H9 (cell line): ENCODE results near the gene PABPN1. TPM values are rescaled to one million over a fixed set of nuclear protein-coding genes. Genes with fewer than 3 reads are reported as not detected.
"Not testable (repeated sequence)": the region's sequence is repeated elsewhere in the genome, so short reads cannot be mapped to it uniquely, and the experiment has no call there.

Source experiments
- DNase-seq: peaks from one replicate; pipeline ENCODE4 v3.0.0-alpha.2; 2017
- H2AFZ ChIP-seq: one replicate; pipeline ENCODE4 v1.6.1; 2013; ENCODE audit warnings: mild to moderate bottlenecking, low read length, control low read depth, moderate library complexity
- H2AK5ac ChIP-seq: 2 replicates; pipeline ENCODE4 v1.6.1; 2013; ENCODE audit warnings: low read length, control low read depth, mixed read lengths; ENCODE audit not compliant: insufficient read length
- H2BK120ac ChIP-seq: one replicate; pipeline ENCODE4 v1.6.1; 2013; ENCODE audit warnings: low read depth, mild to moderate bottlenecking, low read length, control low read depth, inconsistent platforms; ENCODE audit not compliant: poor library complexity, severe bottlenecking
- H2BK12ac ChIP-seq: 2 replicates; pipeline ENCODE4 v1.6.1; 2013; ENCODE audit warnings: low read length, control low read depth, mixed read lengths, low read depth; ENCODE audit not compliant: insufficient read length
- H2BK15ac ChIP-seq: 2 replicates; pipeline ENCODE4 v1.6.1; 2013; ENCODE audit warnings: low read depth, low read length, control low read depth
- H2BK20ac ChIP-seq: one replicate; pipeline ENCODE4 v1.6.1; 2013; ENCODE audit warnings: low read depth, mild to moderate bottlenecking, low read length, control low read depth, inconsistent platforms; ENCODE audit not compliant: poor library complexity, severe bottlenecking
- H2BK5ac ChIP-seq: 2 replicates; pipeline ENCODE4 v1.6.1; 2013; ENCODE audit warnings: low read length, control low read depth, mixed read lengths; ENCODE audit not compliant: insufficient read length
- H3K14ac ChIP-seq: 2 replicates; pipeline ENCODE4 v1.6.1; 2013; ENCODE audit warnings: low read length, control low read depth; ENCODE audit not compliant: insufficient read depth
- H3K18ac ChIP-seq: 2 replicates; pipeline ENCODE4 v1.6.1; 2013; ENCODE audit warnings: low read depth, mild to moderate bottlenecking, mixed read lengths, low read length, control low read depth; ENCODE audit not compliant: insufficient read length
- H3K23ac ChIP-seq: 2 replicates; pipeline ENCODE4 v1.6.1; 2013; ENCODE audit warnings: low read length, control low read depth, mixed read lengths, low read depth; ENCODE audit not compliant: insufficient read length
- H3K23me2 ChIP-seq: 2 replicates; pipeline ENCODE4 v1.6.1; 2013; ENCODE audit warnings: low read depth, mild to moderate bottlenecking, mixed read lengths, low read length, control low read depth; ENCODE audit not compliant: insufficient read length, poor library complexity, severe bottlenecking
- H3K27ac ChIP-seq: 2 replicates; pipeline ENCODE4 v1.5.1; 2013; ENCODE audit warnings: low read length, control low read depth, mixed read lengths, low read depth; ENCODE audit not compliant: insufficient read length
- H3K27me3 ChIP-seq: 2 replicates; pipeline ENCODE4 v1.6.1; 2013; ENCODE audit warnings: low read length, control low read depth, inconsistent platforms; ENCODE audit not compliant: insufficient read depth
- H3K4ac ChIP-seq: 2 replicates; pipeline ENCODE4 v1.6.1; 2013; ENCODE audit warnings: low read depth, mild to moderate bottlenecking, control low read depth, inconsistent platforms, low read length, moderate library complexity
- H3K4me1 ChIP-seq: 2 replicates; pipeline ENCODE4 v1.6.1; 2013; ENCODE audit warnings: low read length, control low read depth, inconsistent platforms; ENCODE audit not compliant: insufficient read depth
- H3K4me2 ChIP-seq: 2 replicates; pipeline ENCODE4 v1.6.1; 2013; ENCODE audit warnings: low read length, control low read depth, mixed read lengths; ENCODE audit not compliant: insufficient read length, insufficient read depth
- H3K56ac ChIP-seq: 2 replicates; pipeline ENCODE4 v1.6.1; 2013; ENCODE audit warnings: low read depth, mild to moderate bottlenecking, mixed read lengths, low read length, control low read depth; ENCODE audit not compliant: insufficient read length
- H3K79me1 ChIP-seq: 2 replicates; pipeline ENCODE4 v1.6.1; 2013; ENCODE audit warnings: low read depth, mild to moderate bottlenecking, moderate library complexity, low read length, control low read depth, inconsistent platforms; ENCODE audit not compliant: insufficient read depth, poor library complexity, severe bottlenecking
- H3K79me2 ChIP-seq: 2 replicates; pipeline ENCODE4 v1.6.1; 2013; ENCODE audit warnings: low read length, control low read depth, inconsistent platforms; ENCODE audit not compliant: insufficient read depth
- H3K9ac ChIP-seq: 2 replicates; pipeline ENCODE4 v1.6.1; 2013; ENCODE audit warnings: low read length, control low read depth, mixed read lengths; ENCODE audit not compliant: insufficient read length; ENCODE audit errors: extremely low read depth
- H3K9me3 ChIP-seq: one replicate; pipeline ENCODE4 v1.6.1; 2013; ENCODE audit warnings: low read depth, low read length, inconsistent platforms; ENCODE audit not compliant: control insufficient read depth
- H3T11ph ChIP-seq: one replicate; pipeline ENCODE4 v1.6.1; 2013; ENCODE audit warnings: mild to moderate bottlenecking, low read length, control low read depth, inconsistent platforms
- H4K20me1 ChIP-seq: one replicate; pipeline ENCODE4 v1.6.1; 2013; ENCODE audit not compliant: control insufficient read depth, insufficient read length, insufficient read depth
- H4K5ac ChIP-seq: 2 replicates; pipeline ENCODE4 v1.6.1; 2013; ENCODE audit warnings: low read depth, mild to moderate bottlenecking, mixed read lengths, low read length, control low read depth; ENCODE audit not compliant: insufficient read length
- H4K8ac ChIP-seq: replicated peaks from 2 replicates; pipeline ENCODE4 v1.6.1; 2013; ENCODE audit warnings: low read length, control low read depth, mixed read lengths, low read depth; ENCODE audit not compliant: insufficient read length
- H4K91ac ChIP-seq: 2 replicates; pipeline ENCODE4 v1.6.1; 2013; ENCODE audit warnings: low read depth, mild to moderate bottlenecking, moderate library complexity, mixed read lengths, low read length, control low read depth; ENCODE audit not compliant: insufficient read length
- H3K27ac Mint-ChIP-seq, 3 experiments: 2 replicates in 2 of 3; 3 replicates in 1 of 3; pipeline ENCODE4 v1.8.0; 2020 to 2021; ENCODE audit warnings: mixed read lengths in 3 of 3, mild to moderate bottlenecking in 1 of 3, moderate library complexity in 1 of 3
- H3K27me3 Mint-ChIP-seq: 2 replicates; pipeline ENCODE4 v1.8.0; 2021; ENCODE audit warnings: low read depth, mild to moderate bottlenecking, moderate library complexity, mixed read lengths
- H3K36me3 Mint-ChIP-seq, 3 experiments: 2 replicates in 2 of 3; 3 replicates in 1 of 3; pipeline ENCODE4 v1.8.0; 2020 to 2021; ENCODE audit warnings: low read depth in 3 of 3, mixed read lengths in 3 of 3; ENCODE audit not compliant: insufficient read depth in 1 of 3
- H3K4me1 Mint-ChIP-seq, 2 experiments: 2 replicates each; pipeline ENCODE4 v1.8.0; 2020; ENCODE audit warnings: mixed read lengths in 2 of 2
- H3K4me3 Mint-ChIP-seq, 2 experiments: 2 replicates in 1 of 2; 3 replicates in 1 of 2; pipeline ENCODE4 v1.8.0; 2020 to 2021; ENCODE audit warnings: mild to moderate bottlenecking in 2 of 2, mixed read lengths in 2 of 2, moderate library complexity in 1 of 2
- H3K9me3 Mint-ChIP-seq, 2 experiments: 2 replicates in 1 of 2; 3 replicates in 1 of 2; pipeline ENCODE4 v1.8.0; 2020; ENCODE audit warnings: mild to moderate bottlenecking in 2 of 2, mixed read lengths in 2 of 2, moderate library complexity in 1 of 2
- WGBS: extraction: QIAGEN DNeasy Blood & Tissue Kit; methylation state at CpG from one replicate; pipeline ENCODE4 v1.1.7; 2013; ENCODE audit warnings: missing lambda C conversion rate, low lambda C conversion rate, mixed read lengths; ENCODE audit not compliant: insufficient read length; ENCODE audit errors: extremely low coverage; 5-methylcytosine and 5-hydroxymethylcytosine counted together
- total RNA-seq: library from RNA; stranded (reverse); gene quantifications from 2 replicates; pipeline ENCODE4 v1.2.1, GENCODE V29; 2021
- TF ChIP-seq, protein P1 (sequence below): fragments of 200-600 bp; sonication (generic); conservative IDR thresholded peaks from 3 replicates; pipeline ENCODE4 v1.8.0; 2021; ENCODE audit warnings: antibody characterized with exemption, mild to moderate bottlenecking

The PABPN1 gene
- total RNA-seq, 1 experiment from 2014 or later = 333 TPM

GRCh38 chr14:23277189-23277588, 44.1 kb upstream of the PABPN1 start:
- Mint-ChIP-seq H3K27me3 (peaks cover 93% of the 10 kb centered on the region), H3K4me1 (peaks cover 16 to 18% of the 10 kb centered on the region in 2 experiments), H3K4me3 (no peak overlapping the region), H3K36me3 (peaks cover 0 to 3% (median 0%) of the 10 kb centered on the region in 3 experiments; a peak in 4 of 7 replicates), H3K27ac (no peak overlapping the region), H3K9me3 (no peaks in the 10 kb centered on the region)
- Histone ChIP-seq H3K18ac (no peak overlapping the region), H3K9ac (no peak overlapping the region), H2BK12ac (no peak overlapping the region), H3K56ac (no peak overlapping the region), H3T11ph (no peak overlapping the region), H3K23ac (no peak overlapping the region), H3K23me2 (no peaks in the 10 kb centered on the region), H3K27me3 (peaks cover 2% of the 10 kb centered on the region; the same call in 1 of the 2 replicates), H4K8ac (no peak overlapping the region), H2BK15ac (no peak overlapping the region), H2AK5ac (no peak overlapping the region), H2BK20ac (no peak overlapping the region), H2AFZ (no peak overlapping the region), H3K9me3 (no peaks in the 10 kb centered on the region), H3K79me1 (no peaks in the 10 kb centered on the region), H3K27ac (no peak overlapping the region), H4K20me1 (no peaks in the 10 kb centered on the region), H2BK120ac (no peak overlapping the region), H3K4ac (no peak overlapping the region), H3K79me2 (no peaks in the 10 kb centered on the region), H4K91ac (no peak overlapping the region), H3K4me1 (peaks cover 8% of the 10 kb centered on the region; the same call in 1 of the 2 replicates), H3K14ac (no peak overlapping the region), H2BK5ac (no peak overlapping the region), H3K4me2 (no peak overlapping the region), H4K5ac (no peak overlapping the region)
- no CpG with 5 or more reads among the region's 3 CpGs for WGBS
- TF ChIP-seq, protein P1, sequence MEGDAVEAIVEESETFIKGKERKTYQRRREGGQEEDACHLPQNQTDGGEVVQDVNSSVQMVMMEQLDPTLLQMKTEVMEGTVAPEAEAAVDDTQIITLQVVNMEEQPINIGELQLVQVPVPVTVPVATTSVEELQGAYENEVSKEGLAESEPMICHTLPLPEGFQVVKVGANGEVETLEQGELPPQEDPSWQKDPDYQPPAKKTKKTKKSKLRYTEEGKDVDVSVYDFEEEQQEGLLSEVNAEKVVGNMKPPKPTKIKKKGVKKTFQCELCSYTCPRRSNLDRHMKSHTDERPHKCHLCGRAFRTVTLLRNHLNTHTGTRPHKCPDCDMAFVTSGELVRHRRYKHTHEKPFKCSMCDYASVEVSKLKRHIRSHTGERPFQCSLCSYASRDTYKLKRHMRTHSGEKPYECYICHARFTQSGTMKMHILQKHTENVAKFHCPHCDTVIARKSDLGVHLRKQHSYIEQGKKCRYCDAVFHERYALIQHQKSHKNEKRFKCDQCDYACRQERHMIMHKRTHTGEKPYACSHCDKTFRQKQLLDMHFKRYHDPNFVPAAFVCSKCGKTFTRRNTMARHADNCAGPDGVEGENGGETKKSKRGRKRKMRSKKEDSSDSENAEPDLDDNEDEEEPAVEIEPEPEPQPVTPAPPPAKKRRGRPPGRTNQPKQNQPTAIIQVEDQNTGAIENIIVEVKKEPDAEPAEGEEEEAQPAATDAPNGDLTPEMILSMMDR = no peak
- DNase-seq = no peak

DNA sequence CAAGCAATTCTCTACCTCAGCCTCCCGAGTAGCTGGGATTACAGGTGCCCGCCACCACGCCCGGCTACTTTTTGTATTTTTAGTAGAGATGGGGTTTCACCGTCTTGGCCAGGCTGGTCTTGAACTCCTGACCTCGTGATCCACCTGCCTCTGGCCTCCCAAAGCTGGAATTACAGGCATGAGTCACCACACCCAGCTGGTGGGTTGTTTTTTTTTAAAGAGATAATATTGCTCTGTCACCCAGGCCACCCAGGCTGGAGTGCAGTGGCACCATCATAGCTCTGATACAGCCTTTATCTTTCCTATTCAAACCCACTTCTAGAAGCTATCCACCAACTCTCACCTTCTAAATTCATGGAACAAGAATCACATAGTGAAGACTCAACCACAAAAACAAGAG, 43.3 kb upstream of the PABPN1 start:
- not testable (repeated sequence) for H3K23ac ChIP-seq, H3K27me3 ChIP-seq, H3K14ac ChIP-seq, H3K27ac ChIP-seq, H2AFZ ChIP-seq, H2BK12ac ChIP-seq, H3K9me3 ChIP-seq, H4K5ac ChIP-seq, H3K79me2 ChIP-seq, H3K23me2 ChIP-seq, H3K4ac ChIP-seq, H3K79me1 ChIP-seq, H3K4me2 ChIP-seq, H4K8ac ChIP-seq, H3K18ac ChIP-seq, H2BK120ac ChIP-seq, H2BK20ac ChIP-seq, H3K56ac ChIP-seq, H3K4me3 Mint-ChIP-seq, H3K36me3 Mint-ChIP-seq, H2BK15ac ChIP-seq, H4K20me1 ChIP-seq, H4K91ac ChIP-seq, H3K4me1 ChIP-seq, H3K27ac Mint-ChIP-seq, H3K9me3 Mint-ChIP-seq, H2BK5ac ChIP-seq, H3T11ph ChIP-seq, H2AK5ac ChIP-seq, H3K9ac ChIP-seq, DNase-seq
- Mint-ChIP-seq H3K27me3 (peaks cover 92% of the 10 kb centered on the region), H3K4me1 (peaks cover 16 to 18% of the 10 kb centered on the region in 2 experiments)
- WGBS = no CpG with 5 or more reads among the region's 6 CpGs
